NCI-H1930 (cell line): ENCODE data around the gene MEIS2.

Experiments used
- DNase-seq, 2 experiments: peaks; one replicate each; lab custom pipeline; 2025; lab: John Stamatoyannopoulos, UW

The MEIS2 gene

GRCh38 chr15:37041042-37041441 is 59.3 kb downstream of the MEIS2 start:
- DNase-seq: no peak

GRCh38 chr15:37040072-37040742 is 60.1 kb downstream of the MEIS2 start:
- no peak for DNase-seq

DNA sequence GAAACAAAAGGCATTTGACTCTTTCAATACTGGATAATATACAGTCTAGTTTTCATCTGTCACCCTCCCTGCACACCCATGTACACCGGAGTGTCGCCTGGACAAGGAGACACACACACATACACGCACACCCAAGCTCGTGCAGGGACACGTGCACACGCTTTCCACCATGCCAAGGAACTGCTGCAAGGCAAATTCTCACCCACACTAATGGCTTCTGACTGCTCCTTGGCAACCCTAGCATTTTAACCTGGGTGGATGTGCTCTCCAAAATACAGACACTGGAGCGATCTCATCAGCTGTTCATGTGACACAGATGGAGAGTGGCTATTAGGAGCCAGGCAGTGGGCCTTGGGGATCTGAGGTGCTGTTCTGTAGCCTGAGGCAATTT is 61.6 kb downstream of the MEIS2 start:
- DNase-seq: no peak

GRCh38 chr15:37037850-37038715 is 62.3 kb downstream of the MEIS2 start:
- no peak for DNase-seq

DNA sequence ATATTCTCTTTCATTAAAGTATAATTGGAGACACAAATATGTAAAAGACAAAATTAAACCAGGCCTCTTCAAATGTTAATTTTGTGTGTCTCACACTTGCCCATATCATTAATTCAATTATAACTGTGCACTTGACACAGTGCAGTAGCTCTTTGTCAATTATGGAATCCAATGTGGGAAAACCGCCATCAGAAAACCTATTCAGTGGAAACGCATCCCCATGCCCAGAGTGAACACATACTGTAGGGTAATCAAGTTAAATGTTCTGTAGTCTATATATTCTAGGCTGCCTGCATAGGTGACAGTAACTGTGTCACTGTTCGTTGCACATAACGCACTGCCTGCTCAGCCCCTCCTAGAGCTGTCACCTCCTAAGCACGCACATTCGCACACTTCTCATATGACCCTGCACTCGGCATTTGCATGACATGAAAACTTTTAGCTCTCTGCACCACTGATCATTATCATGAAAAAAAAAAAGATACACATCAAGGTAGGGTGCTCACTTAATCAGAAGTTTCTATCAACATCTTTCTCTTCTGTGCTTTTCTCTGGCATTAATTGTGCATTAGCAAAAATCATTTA is 63.2 kb downstream of the MEIS2 start:
- no peak for DNase-seq

DNA sequence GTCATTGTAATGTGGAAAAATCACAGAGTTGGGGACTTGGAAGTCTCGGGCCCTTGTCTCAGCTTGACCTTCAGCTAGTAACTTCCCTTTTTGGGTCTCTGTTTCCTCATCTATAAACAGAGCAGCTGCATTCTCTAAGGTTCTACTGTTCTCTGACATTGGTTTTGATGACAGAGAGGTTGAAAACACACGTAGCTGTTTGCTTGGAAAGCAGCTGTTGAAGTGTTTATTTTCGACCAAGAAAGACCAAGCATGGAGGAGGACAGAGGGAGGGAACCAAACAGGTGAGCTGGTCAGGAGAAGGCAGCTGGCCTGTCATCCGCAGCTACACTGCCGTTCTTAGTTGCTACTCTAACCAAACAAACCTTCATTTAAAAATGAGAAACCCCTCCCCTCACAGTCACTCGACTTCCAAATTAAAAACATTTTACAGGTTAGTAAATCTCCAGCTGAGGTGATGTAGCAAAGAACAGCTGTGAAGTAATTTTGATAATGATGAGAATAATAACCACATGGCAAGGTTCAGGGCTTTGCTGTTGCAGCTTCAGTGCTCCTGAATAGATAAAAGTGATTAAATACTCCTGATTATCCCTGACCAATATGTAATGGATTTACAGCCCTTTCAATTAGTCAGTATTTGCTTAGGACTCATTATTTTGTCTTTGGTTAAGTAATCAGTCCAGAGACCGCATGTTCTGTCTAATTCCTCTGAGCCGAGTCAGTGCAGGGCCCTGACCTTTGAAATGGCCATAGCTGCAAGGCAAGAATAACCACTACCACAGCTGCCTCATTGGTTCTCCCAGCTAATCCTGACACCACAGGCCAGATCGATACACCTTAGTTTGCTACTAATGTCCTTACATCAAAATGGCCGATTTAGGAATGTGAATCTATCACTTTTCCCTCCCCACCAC is 65.3 kb downstream of the MEIS2 start:
- DNase-seq: no peak

DNA sequence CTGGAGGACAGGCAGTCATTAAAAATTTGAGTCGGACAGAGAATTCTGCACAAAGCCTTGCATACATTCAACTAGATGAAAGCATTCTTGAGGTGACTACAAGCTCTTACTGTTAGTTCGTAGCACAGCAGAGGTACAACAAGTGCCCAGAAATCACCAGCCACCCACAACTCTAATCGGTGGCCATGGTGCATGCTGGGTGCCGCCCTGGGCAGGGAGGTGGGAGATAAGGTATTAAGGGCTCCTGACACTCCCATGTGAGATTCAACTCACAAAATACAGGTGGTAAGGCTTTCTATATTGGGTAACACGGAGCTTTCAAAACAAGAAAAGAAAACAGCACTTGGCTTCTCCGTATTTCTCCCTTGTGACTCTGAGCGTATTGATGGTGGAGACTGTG is 66.0 kb downstream of the MEIS2 start:
- DNase-seq: no peak

DNA sequence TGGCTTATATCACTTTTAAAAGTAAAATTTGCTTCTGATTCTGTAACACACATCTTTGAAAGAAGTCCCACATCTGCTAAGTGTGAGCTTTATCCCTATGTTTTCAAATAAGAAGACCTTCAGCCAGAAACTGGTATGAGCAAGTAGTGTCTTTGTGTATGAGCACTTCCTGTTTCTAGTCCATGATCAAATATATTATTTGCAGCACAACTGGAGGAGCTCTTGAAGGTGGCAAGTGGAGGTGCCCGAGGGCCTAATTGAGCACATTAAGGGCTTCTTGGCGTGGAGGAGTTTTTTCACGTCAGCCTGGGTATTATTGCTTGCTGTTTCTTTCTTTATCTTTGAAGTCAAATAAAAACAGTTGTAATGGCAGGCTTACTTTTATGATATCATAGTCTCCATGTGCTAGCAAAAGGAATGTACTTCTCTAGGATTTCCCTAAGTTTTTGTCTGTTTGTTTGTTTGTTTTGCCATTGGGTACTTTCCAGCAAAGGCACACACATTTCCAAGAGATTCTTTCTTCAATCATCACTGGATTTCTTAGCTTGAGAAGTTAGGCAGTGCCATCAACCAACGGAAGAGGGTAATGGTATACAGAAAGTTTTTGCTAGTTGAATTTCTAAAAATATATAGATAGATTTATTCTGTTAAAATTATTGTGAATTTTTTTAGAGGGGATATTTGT is 68.1 kb downstream of the MEIS2 start:
- DNase-seq: no peak

DNA sequence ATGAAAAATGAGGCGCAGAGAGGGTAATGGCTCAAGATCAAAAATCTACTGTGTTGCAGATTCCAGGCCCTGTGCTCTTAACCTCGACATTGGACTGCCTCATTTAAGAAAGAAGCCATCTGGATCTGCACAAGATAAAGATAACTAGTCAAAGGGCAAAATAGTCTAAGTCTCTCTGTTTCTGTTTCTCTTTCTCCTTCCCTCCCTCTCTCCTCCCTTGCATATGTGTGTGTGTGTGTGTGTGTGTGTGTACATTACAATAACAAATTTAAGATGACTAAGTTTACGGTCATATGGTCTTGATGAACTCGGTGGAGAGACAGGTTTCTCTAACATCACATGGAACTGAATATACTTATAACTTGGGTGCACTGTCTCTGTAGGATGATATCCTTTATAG is 69.2 kb downstream of the MEIS2 start:
- DNase-seq: no peak

GRCh38 chr15:37028625-37029296 is 71.6 kb downstream of the MEIS2 start:
- DNase-seq: no peak

DNA sequence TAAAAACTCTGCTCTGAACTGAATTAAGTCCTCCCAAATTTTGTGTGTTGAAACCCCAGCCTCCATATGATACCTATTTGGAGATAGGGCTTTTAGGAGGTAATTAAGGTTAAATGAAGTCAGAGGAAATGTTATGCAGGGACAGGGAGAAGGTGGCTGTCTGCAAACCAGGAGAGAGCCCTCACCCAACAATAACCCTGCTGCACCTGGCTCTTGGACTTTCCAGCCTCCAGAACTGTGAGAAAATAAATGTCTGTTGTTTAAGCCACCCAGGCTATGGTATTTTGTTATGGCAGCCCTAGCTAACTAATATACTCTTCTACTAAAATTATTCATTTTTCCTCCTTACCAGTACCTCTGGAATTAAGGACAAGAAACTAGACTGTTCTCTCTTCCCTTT is 79.5 kb downstream of the MEIS2 start:
- DNase-seq: no peak

GRCh38 chr15:37019479-37020433 is 80.6 kb downstream of the MEIS2 start:
- DNase-seq: no peak

DNA sequence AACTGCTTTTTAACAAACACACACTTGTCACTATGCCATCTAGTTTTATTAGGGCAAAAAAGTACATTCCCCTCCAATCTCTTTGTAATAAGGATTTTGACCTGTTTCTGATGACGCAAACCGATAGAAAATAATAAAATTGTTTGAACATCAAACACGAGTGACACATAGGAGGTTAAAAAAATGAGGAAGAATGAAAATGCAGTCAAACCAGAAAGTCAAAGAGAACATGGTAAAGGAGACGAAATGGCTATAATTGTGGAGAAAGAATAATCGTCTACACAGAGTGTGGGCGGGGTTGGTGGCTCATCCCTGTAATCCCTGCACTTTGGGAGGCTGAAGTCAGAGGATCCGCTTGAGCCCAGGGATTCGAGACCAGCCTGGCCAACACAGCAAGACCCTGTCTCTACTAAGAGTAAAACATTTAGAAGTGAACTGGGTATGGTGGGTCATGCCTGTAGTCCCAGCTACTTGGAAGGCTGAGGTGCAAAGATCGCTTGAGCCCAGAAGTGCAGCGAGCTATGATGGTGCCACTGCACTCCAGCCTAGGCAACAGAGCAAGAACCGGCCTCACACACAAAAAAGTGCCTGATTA is 83.2 kb downstream of the MEIS2 start:
- DNase-seq: no peak

GRCh38 chr15:37016231-37016630 is 84.1 kb downstream of the MEIS2 start:
- no peak for DNase-seq

GRCh38 chr15:37015451-37015850 is 84.9 kb downstream of the MEIS2 start:
- no peak for DNase-seq

DNA sequence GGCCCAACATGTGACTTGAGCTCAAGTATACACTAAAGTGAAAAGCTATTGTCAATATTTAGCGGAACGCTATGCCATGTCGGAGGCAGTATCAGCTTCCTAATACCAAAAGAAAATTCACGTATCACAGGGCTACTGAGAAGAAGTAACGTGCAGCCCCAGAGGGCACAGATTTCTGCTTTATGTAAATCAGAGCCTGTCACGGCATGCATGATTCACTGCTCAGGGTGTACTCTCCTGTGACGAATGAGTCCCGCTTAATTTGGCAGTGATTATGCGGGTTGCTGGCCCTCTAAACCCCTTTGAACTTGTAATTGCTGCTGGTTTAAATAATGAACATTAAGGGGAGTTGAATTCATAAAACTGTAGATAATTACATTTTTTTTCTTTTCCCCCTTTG is 85.3 kb downstream of the MEIS2 start:
- no peak for DNase-seq

- DNase-seq: no peak
Measured at GRCh38 chr15:37014566-37014965, 85.8 kb downstream of the MEIS2 start.

- DNase-seq: no peak
Measured at GRCh38 chr15:37014137-37014536, 86.2 kb downstream of the MEIS2 start.

GRCh38 chr15:37010595-37010994 is 89.8 kb downstream of the MEIS2 start:
- DNase-seq: no peak
